Glomerular endothelial cell (primary cell): ENCODE data around the gene ENOX2. TPM values are rescaled to one million over a fixed set of nuclear protein-coding genes. Genes with fewer than 3 reads are reported as not detected.

Source experiments
- DNase-seq: peaks from one replicate; pipeline ENCODE4 v3.0.0-alpha.2; 2011; ENCODE audit warnings: low read depth, low spot score; ENCODE audit errors: extremely low read depth
- total RNA-seq: library from RNA; depleted of rRNA; stranded (reverse); fragments of >200 nt; gene quantifications from 2 replicates; pipeline ENCODE4 v1.2.3, GENCODE V29; 2015

The ENOX2 gene
- total RNA-seq, 1 donor from 2014 or later: 14.8 TPM

DNA sequence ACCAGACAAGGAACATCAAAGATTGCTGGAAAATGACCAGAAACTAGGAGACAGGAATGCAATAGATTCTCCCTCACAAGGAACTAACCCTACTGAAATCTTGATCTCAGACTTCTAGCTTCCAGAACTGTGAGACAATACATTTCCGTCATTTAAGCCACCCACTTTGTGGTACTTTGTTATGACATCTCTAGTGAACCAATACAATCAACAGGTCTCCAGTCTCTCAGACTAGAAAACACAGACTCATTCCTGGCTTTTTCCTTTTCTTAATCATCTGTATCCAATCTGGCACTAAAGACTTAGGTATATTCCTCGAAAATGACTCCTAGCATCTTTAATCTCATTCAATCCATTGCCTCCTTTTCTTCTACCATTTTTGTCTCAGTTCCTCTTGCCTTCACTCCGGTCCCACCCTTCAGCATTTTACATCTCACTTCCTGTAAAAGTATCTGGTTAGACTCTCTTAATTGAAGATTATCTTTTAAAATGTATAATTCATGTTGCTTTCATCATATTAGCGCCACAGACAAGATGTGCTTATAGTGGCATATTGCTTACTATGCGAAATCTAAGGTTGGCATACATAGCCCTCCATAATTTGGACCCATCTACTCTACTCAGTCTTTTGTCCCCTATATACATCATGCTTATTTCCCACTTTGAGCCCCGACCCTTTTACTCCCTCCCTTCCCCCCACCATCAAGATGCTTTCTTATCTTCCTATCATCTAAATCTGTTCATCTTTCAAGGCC, 250.0 kb downstream of the ENOX2 start:
- DNase-seq: no peak

DNA sequence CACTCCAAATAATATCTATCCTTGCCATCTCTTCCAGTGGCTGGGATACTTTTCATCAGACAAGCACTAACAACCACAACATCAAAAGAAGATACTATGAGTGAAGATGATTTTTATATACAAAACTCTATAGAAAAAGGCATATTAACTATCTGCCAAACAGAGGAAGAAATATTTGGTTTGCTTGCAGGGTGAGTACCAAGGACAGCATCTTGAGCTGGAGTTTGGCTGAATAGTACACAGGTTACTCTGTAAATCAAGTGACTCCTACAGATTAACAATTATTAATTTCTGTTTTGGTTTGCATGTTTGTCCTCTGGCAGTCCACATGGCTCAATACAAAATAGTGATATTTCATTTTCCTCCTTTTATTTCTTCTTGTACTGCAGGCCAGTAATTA, 253.3 kb downstream of the ENOX2 start:
- no peak for DNase-seq

DNA sequence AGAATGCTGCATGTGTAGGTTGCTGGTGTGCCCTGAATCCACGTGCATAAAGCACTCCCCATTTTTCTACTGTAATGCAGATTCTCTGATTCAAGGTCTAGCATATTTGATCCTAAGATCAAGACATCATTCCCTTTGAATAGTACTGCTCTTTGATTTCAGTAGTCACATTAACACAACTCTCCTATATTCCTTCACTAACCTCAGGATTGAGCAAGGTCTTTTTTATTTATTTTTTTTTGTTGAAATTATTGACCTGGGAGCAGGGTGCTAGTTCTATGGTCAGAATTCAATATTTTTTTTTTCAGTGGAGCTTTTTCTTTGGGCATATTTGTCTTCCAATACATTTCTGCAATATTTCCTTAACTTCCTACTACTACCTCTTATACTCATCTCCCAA, 255.5 kb downstream of the ENOX2 start:
- no peak for DNase-seq

DNA sequence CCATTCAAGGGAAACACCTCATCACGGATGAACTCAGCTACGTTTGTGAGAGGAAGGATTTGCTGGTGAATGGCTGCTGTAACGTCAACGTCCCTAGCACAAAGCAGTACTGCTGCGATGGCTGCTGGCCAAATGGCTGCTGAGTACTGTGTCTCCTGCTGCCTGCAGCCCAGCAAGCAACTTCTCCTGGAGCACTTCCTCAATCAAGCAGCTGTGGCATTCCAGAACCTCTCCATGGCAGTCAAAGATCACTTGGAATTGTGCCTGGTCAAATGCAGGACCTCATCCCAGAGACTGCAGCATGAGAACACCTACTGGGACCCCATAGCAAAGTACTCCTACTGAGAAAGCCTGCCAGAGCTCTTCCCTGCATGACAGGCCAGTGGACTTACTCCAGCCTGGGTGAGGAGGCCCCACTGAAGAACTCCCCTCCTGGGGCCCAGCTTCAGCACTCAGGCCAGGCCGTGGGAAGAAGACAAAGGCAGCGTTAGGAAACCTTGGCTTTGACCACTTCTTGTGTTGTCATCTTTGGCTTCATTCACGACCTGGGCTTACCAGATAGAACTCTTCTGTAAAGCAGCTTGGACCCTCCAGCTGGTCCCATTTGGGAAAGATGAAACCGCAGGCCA, 256.9 kb downstream of the ENOX2 start:
- no peak for DNase-seq

DNA sequence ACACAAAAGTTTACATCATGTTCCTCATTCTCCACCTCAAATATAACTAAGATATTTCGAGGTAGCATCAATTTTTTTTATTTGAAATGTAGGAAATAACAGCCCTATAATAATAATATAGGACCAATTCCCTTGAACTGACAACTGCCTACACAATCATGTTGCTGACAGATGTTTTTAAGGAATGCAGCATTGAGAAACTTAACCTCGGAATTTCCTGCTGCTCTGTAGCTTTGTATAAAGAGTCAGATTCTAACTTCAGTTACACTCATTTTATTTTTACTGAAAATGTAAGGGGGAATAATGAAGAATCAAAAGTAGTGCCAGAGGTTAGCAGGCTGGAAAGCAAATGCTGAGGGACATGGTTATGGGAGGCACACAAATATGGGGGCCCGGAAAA, 265.4 kb downstream of the ENOX2 start:
- no peak for DNase-seq

DNA sequence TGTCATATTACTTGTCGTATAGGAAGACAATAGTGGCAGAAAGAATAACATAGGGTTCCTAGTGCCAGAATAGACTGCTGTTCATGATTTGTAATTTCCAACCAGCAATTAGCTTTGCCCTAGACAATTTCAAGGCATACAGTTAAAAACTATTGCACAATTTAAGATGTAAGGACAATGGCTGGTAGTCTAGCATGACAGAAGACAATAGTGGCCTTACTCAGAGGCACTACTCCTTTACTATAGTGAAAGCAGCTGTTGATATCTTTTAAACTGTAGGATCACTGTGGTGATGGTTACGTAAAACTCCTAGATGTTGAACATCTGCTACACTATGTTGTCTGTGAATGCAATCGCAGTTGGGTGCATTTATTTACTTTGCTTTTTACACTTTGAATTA, 266.7 kb downstream of the ENOX2 start:
- no peak for DNase-seq

DNA sequence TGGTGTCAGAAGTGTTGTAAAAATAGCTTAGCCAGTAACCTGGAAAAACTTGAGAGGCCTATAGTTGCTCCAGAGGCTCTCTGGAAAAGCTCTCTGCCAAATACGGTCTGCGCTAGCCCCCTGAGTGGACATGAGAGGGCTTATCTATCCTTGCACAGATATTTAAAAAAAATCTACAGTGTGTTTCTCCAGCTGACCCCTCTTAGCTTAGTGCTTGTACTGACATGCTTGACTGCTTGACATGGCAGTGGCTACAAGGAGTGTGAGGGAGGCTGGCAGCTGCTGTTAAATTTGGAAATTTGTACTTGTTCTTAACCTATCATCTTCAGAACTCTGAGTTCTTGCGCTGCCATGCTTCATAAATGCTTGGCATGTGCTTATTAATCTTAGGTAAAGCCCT, 272.0 kb downstream of the ENOX2 start:
- no peak for DNase-seq

DNA sequence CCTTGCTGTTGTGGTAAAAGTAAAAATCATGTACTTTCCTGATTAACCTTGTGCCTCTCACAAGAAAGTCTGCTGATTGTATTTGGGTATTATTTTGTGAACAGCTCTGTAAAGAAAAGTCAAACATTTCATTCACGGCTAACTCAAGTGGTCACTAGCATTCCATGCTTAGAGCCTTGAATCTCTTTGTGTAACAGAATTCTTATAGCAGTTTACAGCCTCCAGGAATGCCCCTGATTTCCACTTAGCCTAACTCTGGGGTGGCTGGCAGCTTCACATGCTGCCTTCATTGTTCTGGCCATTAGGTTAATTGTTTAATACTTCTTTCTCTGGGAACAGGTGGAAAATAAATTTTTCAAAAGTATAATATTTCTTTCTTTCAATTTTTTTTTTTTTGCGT, 274.5 kb downstream of the ENOX2 start:
- DNase-seq: no peak

DNA sequence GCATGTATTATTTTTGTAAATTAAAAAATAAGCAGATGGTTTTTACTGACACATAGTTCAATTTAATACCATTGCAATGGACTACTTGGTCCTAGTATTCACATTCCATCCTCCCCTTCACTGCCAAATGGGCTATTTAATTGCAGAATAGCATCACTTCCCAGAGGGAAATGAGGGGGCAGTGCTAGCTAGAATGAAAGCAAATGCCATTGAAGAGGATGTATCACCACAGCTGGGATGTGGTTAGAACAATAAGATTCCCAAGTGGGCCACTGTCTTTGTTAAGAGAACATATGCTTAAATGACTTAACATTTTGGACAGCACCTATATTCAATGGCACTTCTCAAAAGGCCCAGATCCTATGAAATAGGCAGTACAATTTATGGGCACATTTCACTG, 276.5 kb downstream of the ENOX2 start:
- DNase-seq: no peak

DNA sequence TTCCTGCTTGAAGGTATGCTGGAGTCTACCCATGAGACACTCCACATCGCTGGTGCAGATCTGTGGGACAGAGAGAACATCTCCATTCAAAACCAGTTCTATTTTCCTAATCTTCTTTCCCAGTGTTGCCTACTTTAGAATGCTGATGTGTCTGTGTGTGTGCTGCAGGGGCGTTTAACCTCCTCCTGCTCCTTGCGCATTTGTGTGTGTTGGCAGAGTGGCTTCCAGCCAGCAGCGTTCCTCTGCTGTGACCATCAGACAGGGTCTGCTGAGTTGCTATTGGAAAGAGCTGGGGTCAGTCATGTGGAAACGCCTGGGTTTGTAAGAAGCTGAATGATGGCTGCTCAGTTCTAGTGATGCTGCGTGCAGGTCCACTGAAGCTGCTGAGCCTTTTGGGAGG, 277.6 kb downstream of the ENOX2 start:
- DNase-seq: no peak

DNA sequence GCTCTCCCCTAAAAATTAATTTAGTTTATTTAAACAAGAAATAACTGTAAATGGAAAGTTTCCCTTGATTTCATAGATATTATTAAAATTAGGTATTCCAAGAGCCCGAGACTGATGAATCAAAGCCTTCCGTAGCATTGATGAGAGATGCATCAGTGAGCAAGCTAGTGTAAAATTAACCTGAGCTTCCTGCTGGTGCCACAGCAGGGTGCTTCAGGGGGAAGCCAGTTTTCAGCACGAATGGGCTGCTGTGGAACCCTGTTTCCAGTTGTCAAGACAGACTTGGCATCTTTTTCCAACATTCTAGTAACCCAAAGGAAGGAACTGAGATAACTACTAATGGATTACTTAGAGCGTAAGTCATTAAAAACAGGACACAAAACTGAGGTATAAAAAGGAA, 279.5 kb downstream of the ENOX2 start:
- no peak for DNase-seq

DNA sequence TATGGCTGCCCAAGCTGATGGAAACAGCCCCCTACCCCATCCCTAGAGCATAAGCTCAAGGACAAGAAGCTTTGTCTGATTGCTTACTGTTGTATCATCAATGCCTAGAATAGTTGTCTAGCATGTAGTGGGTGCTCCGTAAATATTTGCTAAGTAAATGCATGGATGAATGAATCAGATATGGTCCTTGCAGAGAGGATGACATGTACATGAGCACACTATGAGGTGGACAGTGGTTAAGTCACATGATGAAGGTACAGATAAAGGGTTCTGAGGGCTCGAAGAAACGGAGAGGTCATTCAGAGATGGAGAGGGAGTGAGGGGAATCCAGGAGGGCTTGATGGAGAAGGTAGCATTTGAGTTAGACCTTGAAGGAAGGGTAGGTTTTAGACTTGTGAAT, 287.1 kb downstream of the ENOX2 start:
- DNase-seq: no peak

DNA sequence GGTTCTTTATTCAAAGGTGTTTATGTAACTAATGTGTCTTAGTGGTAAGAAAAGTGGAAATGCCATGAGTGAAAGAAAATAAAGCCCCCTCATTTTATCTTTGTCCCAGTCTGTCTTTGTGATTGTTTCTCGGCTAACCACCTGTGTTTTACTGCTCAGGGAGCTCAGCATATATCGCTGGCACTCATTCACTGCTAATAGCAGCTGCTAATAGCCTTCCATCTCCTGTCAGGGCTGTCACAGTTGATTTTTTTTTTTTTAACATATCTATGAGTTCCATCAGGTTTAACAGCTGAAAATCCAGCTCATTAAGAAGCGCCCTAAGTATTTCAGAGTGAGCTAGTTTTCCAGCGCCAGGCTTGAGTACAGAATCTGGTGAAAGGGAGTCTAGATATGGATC, 295.6 kb downstream of the ENOX2 start:
- DNase-seq: no peak

DNA sequence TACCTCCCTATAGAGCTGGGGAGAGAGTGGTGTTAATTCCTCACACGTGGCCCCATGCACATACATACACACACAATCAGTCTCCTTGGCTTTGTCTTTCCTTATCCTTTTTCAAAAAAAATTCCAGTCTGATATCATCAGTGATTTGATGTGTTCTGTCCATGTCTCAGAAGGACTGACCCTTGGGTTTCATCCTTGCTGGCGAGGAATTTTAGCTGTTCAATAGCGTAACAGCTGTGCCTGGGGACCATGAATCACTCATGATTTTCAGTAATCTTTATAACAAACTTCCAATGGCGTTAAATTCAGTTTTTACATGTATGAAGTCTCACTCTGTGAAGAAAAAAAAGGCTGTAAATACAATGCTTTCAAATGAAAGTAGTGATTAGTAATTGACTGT, 296.6 kb downstream of the ENOX2 start:
- DNase-seq: no peak

DNA sequence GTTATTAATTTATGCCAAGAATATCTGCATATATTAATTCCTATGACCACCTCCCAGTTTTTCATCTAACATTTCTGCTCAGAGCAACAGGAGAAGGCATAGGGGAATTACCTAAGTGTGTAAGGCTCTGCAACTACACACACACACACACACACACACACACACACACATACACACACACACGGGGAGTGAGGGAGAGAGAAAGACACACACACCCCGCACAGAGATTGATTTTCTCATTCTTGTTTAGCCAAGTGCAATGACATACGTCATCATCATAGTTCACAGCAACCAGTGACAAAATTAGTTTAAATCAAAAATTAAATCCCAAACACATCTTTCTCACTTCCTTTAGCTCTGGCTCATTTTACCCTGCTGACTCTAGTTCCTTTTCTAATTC, 298.1 kb downstream of the ENOX2 start:
- DNase-seq: no peak

DNA sequence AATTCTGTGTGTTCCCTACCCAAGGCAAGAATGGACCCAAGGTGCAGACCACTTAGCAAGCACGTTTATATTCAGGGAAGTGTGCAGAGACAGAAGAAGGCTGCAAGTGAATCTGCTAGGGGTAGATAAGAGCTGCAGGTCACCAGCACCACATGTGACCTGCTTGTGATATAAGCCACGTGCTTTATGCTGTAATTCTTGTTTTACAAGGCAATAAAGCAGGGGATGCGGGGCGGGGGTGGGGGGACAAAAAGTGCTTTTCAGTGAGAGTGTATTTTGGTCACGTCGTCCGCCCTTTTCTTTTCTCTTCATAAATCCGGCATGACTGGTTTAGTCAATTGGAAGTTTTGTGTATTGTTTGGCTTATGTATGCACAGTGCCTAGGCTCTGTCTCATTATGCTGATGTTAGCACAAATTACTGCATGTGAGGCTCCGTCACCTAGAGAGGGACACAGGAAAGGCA, 308.5 kb downstream of the ENOX2 start:
- no peak for DNase-seq

DNA sequence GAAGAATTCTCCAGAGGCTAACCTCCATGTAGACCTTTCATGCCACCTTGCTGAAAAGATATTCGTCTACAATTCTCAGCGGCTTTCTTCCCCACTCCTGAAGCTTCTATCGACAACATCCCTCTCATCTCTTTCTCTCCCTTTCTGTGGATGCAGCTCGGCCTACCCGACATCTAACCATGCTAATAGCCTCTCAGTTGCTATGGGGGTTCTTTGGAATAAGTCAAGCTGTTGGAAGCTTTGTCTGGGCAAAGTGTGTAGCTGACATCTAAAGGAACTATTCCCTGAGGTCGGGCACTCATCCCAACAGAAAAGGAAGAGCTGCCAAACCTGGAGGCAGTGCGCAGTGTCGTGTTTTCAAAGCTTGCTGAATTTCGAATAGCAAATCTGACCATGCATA, 309.1 kb downstream of the ENOX2 start:
- DNase-seq: no peak

DNA sequence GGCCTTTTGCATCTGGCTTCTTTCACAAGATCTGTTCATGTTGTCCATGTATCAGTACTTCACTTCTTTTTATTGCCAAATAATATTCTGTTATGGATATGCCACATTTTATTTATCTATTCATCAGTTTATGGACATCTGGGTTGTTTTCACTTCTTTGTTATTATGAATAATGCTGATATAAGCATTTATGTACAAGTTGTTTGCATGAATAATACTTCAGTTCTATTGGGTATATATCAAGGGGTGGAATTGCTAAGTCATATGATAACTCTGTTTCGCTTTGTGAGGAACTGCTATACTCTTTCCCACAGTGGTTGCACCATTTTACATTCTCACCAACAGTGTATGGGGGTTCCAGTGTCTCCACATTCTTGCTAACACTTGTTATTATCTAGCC, 310.8 kb downstream of the ENOX2 start:
- no peak for DNase-seq

DNA sequence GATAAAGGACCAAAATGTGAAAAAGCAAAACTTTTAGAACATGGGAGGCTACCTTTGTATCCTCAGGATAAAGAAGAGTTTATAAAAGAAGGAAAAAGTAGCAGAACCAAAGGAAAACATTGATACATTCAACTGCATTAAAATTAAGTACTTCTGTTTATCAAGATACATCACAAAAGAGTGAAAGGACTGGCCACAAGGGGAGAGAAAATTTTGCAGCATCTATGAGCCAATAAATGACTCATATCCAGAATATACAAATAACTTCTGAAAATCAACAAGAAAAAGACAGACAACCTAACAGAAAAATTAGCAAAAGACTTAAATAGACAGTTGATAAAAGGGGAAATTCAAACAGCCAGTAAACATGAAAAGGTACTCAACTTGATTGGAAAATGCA, 324.1 kb downstream of the ENOX2 start:
- DNase-seq: no peak

DNA sequence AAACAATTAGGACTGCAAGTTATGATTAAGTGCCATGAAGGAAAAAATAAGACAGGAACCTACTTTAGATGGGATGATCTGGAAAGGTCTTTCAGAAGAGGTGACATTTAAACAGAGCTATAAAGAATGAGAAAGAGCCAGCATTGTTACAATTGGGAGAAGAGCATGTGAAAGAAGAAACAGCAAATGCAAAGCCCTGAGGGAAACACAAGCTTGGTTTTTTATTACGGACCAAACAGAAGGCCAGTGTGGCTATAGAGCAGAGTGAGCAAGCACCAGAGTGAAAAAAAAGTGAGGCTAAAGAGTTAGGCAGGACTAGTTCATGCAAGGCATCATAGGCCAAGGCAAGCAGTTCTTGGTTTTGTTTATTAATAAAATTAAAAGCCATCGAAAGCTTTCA, 325.6 kb downstream of the ENOX2 start:
- no peak for DNase-seq

DNA sequence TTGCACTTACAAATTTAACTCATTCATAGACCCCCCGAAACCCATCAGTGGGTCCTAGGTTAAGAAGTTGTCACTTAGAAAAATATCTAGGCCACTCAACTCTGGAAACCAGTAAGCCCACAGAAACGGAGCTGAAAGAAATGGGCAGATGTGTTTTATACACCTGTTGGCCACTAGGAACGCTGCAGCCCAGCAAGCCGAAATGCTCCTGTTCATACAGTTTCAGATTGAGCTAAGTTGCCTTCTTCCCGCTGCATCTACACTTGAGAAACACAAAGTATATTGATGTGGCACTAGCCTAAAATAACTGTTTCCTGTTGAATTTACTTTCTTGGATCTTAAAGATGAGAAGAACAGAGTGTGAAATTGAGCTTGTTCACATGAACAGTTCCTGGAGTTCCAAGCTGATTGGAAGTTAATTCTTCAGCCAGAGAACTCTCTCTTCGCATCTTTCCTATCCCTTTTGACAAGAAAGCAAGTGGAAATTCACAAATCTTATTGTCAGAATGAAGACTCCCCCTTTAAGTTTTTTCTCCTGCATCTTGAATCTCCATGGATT, 327.1 kb downstream of the ENOX2 start:
- no peak for DNase-seq
